HepG2 (cell line): ENCODE data around the gene DMGDH. TPM values are rescaled to one million over a fixed set of nuclear protein-coding genes. Genes with fewer than 3 reads are reported as not detected.

ENCODE experiments used
- ARNT2 ChIP-seq: sonication (generic); formaldehyde crosslinking; IDR thresholded peaks from 2 replicates; pipeline ENCODE4 v1.8.0; 2022; ENCODE audit warnings: mild to moderate bottlenecking, low read depth, missing genetic modification reagents, moderate library complexity
- BCL6 ChIP-seq: IDR thresholded peaks from 2 replicates; pipeline ENCODE4 v1.6.1; 2016; ENCODE audit warnings: missing genetic modification reagents, missing compliant biosample characterization
- CBX5 ChIP-seq: sonication (generic); formaldehyde crosslinking; IDR thresholded peaks from 2 replicates; pipeline ENCODE4 v1.4.0; 2020; ENCODE audit warnings: missing genetic modification reagents, borderline replicate concordance
- CCAR2 ChIP-seq: fragments of 200-400 bp; formaldehyde crosslinking; optimal IDR thresholded peaks from 2 replicates; pipeline ENCODE3; 2018; ENCODE audit warnings: low read depth, mild to moderate bottlenecking, low read length, moderate library complexity
- DR1 ChIP-seq: sonication (generic); formaldehyde crosslinking; IDR thresholded peaks from 2 replicates; pipeline ENCODE4 v1.8.0; 2021; ENCODE audit warnings: mild to moderate bottlenecking, missing genetic modification reagents, inconsistent platforms
- GZF1 ChIP-seq: sonication (generic); formaldehyde crosslinking; IDR thresholded peaks from 2 replicates; pipeline ENCODE4 v1.5.1; 2020; ENCODE audit warnings: mild to moderate bottlenecking, missing genetic modification reagents
- HDAC6 ChIP-seq: fragments of 200-600 bp; sonication (generic); IDR thresholded peaks from 2 replicates; pipeline ENCODE4 v1.7.0; 2017; ENCODE audit warnings: mild to moderate bottlenecking, antibody characterized with exemption, low read length, low read depth
- KAT8 ChIP-seq: IDR thresholded peaks from 2 replicates; pipeline ENCODE4 v1.6.1; 2016; ENCODE audit warnings: missing genetic modification reagents, missing compliant biosample characterization
- KDM2A ChIP-seq: sonication (generic); formaldehyde crosslinking; IDR thresholded peaks from 2 replicates; pipeline ENCODE4 v1.4.0; 2020; ENCODE audit warnings: low read depth, missing genetic modification reagents, borderline replicate concordance
- KDM3A ChIP-seq: IDR thresholded peaks from 2 replicates; pipeline ENCODE4 v1.6.1; 2018; ENCODE audit warnings: low read depth, missing compliant biosample characterization
- MAF1 ChIP-seq: sonication (generic); formaldehyde crosslinking; IDR thresholded peaks from 2 replicates; pipeline ENCODE4 v1.5.0; 2020; ENCODE audit warnings: missing genetic modification reagents, borderline replicate concordance
- NR2C2 ChIP-seq: sonication (generic); formaldehyde crosslinking; IDR thresholded peaks from 2 replicates; pipeline ENCODE4 v1.4.0; 2020; ENCODE audit warnings: missing genetic modification reagents, mild to moderate bottlenecking, moderate library complexity, borderline replicate concordance
- NRL ChIP-seq: sonication (generic); formaldehyde crosslinking; IDR thresholded peaks from 2 replicates; pipeline ENCODE4 v1.5.0; 2020; ENCODE audit warnings: missing genetic modification reagents, mild to moderate bottlenecking, moderate library complexity, borderline replicate concordance
- POLR2A ChIP-seq, 2 experiments: IDR thresholded peaks; 2 replicates each; pipeline ENCODE4 v1.6.1; 2011; ENCODE audit warnings: low read depth in 2 of 2, low read length in 2 of 2, mild to moderate bottlenecking in 1 of 2, moderate library complexity in 1 of 2; ENCODE audit not compliant: insufficient read depth in 1 of 2
- RFX1 ChIP-seq: fragments of 450-650 bp; IDR thresholded peaks from 2 replicates; pipeline ENCODE4 v1.6.1; 2017
- SRF ChIP-seq: IDR thresholded peaks from 2 replicates; pipeline ENCODE4 v1.6.1; 2011; ENCODE audit warnings: mild to moderate bottlenecking, low read depth, low read length, moderate library complexity
- ZNF224 ChIP-seq: sonication (generic); formaldehyde crosslinking; IDR thresholded peaks from 2 replicates; pipeline ENCODE4 v1.5.0; 2020; ENCODE audit warnings: mild to moderate bottlenecking, missing genetic modification reagents
- ZNF256 ChIP-seq: sonication (generic); formaldehyde crosslinking; conservative IDR thresholded peaks from 2 replicates; pipeline ENCODE4 v1.4.0; 2020; ENCODE audit warnings: missing genetic modification reagents
- ZNF326 ChIP-seq: sonication (generic); formaldehyde crosslinking; IDR thresholded peaks from 2 replicates; pipeline ENCODE4 v1.4.0; 2020; ENCODE audit warnings: missing genetic modification reagents, borderline replicate concordance
- ZNF772 ChIP-seq: sonication (generic); formaldehyde crosslinking; IDR thresholded peaks from 2 replicates; pipeline ENCODE4 v1.5.0; 2020; ENCODE audit warnings: mild to moderate bottlenecking, missing genetic modification reagents
- polyA plus RNA-seq, 8 experiments: library from polyadenylated mRNA; depleted of rRNA in 3 of 8; stranded (reverse) in 7 of 8; unstranded in 1 of 8; fragments of >200 nt; fragmentation: Illumina TruSeq in 4 of 8; extraction: Trizol in 4 of 8; gene quantifications; 2 replicates each; pipeline versions ENCODE4 v1.2.1 to v1.2.3, GENCODE V29; 2011 to 2016; ENCODE audit warnings: low read depth in 4 of 8, missing spikeins in 1 of 8, mixed read lengths in 1 of 8; ENCODE audit not compliant: insufficient read depth in 1 of 8
- total RNA-seq, 5 experiments: library from RNA; depleted of rRNA; stranded (reverse); fragments of >200 nt; fragmentation: Illumina TruSeq; extraction: Trizol; gene quantifications; 2 replicates each; pipeline ENCODE4 v1.2.3, GENCODE V29; 2016; ENCODE audit warnings: low read depth in 1 of 5
- TF ChIP-seq, protein P1 (sequence below): sonication (generic); formaldehyde crosslinking; IDR thresholded peaks from 2 replicates; pipeline ENCODE4 v1.8.0; 2022; ENCODE audit warnings: mild to moderate bottlenecking, missing genetic modification reagents, moderate library complexity
- TF ChIP-seq, protein P2 (sequence below): sonication (generic); formaldehyde crosslinking; IDR thresholded peaks from 2 replicates; pipeline ENCODE4 v1.4.0; 2020; ENCODE audit warnings: mild to moderate bottlenecking, missing genetic modification reagents
- TF ChIP-seq, protein P3 (sequence below): sonication (generic); formaldehyde crosslinking; IDR thresholded peaks from 2 replicates; pipeline ENCODE4 v1.8.0; 2022; ENCODE audit warnings: missing genetic modification reagents, mild to moderate bottlenecking, moderate library complexity, borderline replicate concordance
- TF ChIP-seq, protein P4 (sequence below): sonication (generic); formaldehyde crosslinking; IDR thresholded peaks from 2 replicates; pipeline ENCODE4 v1.5.0; 2020; ENCODE audit warnings: missing genetic modification reagents
- TF ChIP-seq, protein P5 (sequence below): sonication (generic); formaldehyde crosslinking; IDR thresholded peaks from 2 replicates; pipeline ENCODE4 v1.8.0; 2022; ENCODE audit warnings: mild to moderate bottlenecking, missing genetic modification reagents; ENCODE audit not compliant: insufficient replicate concordance

The DMGDH gene
- total and polyA plus RNA-seq, 2 of the 13 experiments (the other 11 are each of a cell fraction or from before 2014, with no cell fraction given) = 3.6 to 7.9 TPM

DNA sequence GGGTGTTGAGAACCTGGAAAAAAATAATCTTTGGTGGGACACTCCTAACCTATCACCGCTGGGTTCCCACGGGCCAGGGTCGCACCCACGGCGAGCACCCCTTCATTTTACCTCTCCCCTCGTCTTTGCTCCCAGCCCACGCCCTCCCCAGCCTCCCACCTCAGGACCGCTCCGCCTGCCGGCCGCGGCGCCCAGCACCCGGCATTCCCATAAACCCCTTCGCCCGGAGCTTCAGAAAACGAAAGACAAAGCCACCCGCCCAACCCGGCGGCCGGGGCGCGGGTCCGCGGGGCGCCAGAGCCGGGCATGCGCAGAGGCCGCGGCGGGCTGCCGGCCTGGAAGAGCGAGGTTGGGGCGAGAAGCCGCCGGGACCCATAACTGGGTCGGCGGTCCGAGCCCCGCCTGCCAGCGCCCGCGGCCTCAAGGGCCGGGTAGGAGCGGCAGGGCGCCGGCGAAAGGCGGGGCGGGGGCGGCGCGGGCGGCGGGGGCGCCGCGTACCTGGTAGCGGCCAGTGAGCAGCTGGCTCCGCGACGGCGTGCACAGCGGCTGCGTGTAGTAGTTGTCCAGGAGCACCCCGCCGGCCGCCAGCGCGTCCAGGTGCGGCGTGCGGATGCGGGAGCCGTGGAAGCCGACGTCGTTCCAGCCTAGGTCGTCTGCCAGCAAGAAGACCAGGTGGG is 84.9 kb downstream of the DMGDH start (continued):
- TF ChIP-seq, protein P1, sequence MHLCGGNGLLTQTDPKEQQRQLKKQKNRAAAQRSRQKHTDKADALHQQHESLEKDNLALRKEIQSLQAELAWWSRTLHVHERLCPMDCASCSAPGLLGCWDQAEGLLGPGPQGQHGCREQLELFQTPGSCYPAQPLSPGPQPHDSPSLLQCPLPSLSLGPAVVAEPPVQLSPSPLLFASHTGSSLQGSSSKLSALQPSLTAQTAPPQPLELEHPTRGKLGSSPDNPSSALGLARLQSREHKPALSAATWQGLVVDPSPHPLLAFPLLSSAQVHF (CRISPR knock-in tag) = 0 out of 2 replicates have a peak, but pooled peaks have one; percentile 32
- TF ChIP-seq GZF1 (CRISPR knock-in tag) (no peak), MAF1 (CRISPR knock-in tag) (no peak), NRL (CRISPR knock-in tag) (no peak), RFX1 (no peak), HDAC6 (no peak), DR1 (CRISPR knock-in tag) (no peak), ZNF772 (CRISPR knock-in tag) (peak; percentile 39; the same call in 1 of the 2 replicates), BCL6 (no peak), ARNT2 (CRISPR knock-in tag) (peak; percentile 72; the same call in 1 of the 2 replicates), KAT8 (0 out of 2 replicates have a peak, but pooled peaks have one; percentile 15), ZNF256 (CRISPR knock-in tag) (no peak), CBX5 (CRISPR knock-in tag) (no peak), ZNF224 (CRISPR knock-in tag) (no peak), NR2C2 (CRISPR knock-in tag) (no peak), KDM2A (CRISPR knock-in tag) (0 out of 2 replicates have a peak, but pooled peaks have one; percentile 31), KDM3A (CRISPR knock-in tag) (no peak), POLR2A (IDR thresholded peaks at IDR 0.05; ENCODE audit: insufficient read depth in 1 of 2, low read depth in 2 of 2, low read length in 2 of 2) (peak; percentile 68 to 82), CCAR2 (no peak), SRF (no peak), ZNF326 (CRISPR knock-in tag) (no peak)
- TF ChIP-seq, protein P2, sequence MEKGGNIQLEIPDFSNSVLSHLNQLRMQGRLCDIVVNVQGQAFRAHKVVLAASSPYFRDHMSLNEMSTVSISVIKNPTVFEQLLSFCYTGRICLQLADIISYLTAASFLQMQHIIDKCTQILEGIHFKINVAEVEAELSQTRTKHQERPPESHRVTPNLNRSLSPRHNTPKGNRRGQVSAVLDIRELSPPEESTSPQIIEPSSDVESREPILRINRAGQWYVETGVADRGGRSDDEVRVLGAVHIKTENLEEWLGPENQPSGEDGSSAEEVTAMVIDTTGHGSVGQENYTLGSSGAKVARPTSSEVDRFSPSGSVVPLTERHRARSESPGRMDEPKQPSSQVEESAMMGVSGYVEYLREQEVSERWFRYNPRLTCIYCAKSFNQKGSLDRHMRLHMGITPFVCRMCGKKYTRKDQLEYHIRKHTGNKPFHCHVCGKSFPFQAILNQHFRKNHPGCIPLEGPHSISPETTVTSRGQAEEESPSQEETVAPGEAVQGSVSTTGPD (CRISPR knock-in tag) = no peak
- TF ChIP-seq, protein P3, sequence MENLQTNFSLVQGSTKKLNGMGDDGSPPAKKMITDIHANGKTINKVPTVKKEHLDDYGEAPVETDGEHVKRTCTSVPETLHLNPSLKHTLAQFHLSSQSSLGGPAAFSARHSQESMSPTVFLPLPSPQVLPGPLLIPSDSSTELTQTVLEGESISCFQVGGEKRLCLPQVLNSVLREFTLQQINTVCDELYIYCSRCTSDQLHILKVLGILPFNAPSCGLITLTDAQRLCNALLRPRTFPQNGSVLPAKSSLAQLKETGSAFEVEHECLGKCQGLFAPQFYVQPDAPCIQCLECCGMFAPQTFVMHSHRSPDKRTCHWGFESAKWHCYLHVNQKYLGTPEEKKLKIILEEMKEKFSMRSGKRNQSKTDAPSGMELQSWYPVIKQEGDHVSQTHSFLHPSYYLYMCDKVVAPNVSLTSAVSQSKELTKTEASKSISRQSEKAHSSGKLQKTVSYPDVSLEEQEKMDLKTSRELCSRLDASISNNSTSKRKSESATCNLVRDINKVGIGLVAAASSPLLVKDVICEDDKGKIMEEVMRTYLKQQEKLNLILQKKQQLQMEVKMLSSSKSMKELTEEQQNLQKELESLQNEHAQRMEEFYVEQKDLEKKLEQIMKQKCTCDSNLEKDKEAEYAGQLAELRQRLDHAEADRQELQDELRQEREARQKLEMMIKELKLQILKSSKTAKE (CRISPR knock-in tag) = no peak
- TF ChIP-seq, protein P4, sequence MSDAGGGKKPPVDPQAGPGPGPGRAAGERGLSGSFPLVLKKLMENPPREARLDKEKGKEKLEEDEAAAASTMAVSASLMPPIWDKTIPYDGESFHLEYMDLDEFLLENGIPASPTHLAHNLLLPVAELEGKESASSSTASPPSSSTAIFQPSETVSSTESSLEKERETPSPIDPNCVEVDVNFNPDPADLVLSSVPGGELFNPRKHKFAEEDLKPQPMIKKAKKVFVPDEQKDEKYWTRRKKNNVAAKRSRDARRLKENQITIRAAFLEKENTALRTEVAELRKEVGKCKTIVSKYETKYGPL (CRISPR knock-in tag) = no peak
- TF ChIP-seq, protein P5, sequence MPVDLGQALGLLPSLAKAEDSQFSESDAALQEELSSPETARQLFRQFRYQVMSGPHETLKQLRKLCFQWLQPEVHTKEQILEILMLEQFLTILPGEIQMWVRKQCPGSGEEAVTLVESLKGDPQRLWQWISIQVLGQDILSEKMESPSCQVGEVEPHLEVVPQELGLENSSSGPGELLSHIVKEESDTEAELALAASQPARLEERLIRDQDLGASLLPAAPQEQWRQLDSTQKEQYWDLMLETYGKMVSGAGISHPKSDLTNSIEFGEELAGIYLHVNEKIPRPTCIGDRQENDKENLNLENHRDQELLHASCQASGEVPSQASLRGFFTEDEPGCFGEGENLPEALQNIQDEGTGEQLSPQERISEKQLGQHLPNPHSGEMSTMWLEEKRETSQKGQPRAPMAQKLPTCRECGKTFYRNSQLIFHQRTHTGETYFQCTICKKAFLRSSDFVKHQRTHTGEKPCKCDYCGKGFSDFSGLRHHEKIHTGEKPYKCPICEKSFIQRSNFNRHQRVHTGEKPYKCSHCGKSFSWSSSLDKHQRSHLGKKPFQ (CRISPR knock-in tag) = no peak
